MM.1S (cell line): ENCODE data around the gene GAS2L1.

ENCODE experiments used
- CTCF ChIP-seq: fragments of 300-600 bp; sonication (generic); IDR thresholded peaks from 2 replicates; pipeline ENCODE4 v1.5.1; 2016; ENCODE audit warnings: antibody characterized with exemption, low read length, mixed read lengths
- EZH2 ChIP-seq: fragments of 300-600 bp; sonication (generic); optimal IDR thresholded peaks from 2 replicates; pipeline ENCODE3; 2017; ENCODE audit warnings: low read depth, mild to moderate bottlenecking, antibody characterized with exemption, low read length, mixed read lengths
- EZH2phosphoT487 ChIP-seq: fragments of 300-600 bp; sonication (generic); IDR thresholded peaks from 2 replicates; pipeline ENCODE4 v1.6.1; 2018; ENCODE audit warnings: antibody characterized with exemption, low read length

GRCh38 chr22:29334696-29335344, 28.4 kb downstream of the GAS2L1 start:
- TF ChIP-seq CTCF (no peak), EZH2phosphoT487 (no peak), EZH2 (no peak)
